HG03064 (cell line): ENCODE results near the gene MOXD1.

Experiments
- ATAC-seq: cut with Tn5 transposase; IDR thresholded peaks from one replicate; pipeline ENCODE4 v1.9.1; 2021; ENCODE audit warnings: low read depth; ENCODE audit not compliant: unreplicated experiment

Gene MOXD1

GRCh38 chr6:132400883-132401617 is at the start of gene MOXD1:
TSS of gene MOXD1 (minus strand) at chr6:132401475. CDS start at chr6:132401426, 49 bp downstream.
- peak; percentile 52 for ATAC-seq

GRCh38 chr6:132446855-132447241 is 45.6 kb upstream of the MOXD1 start:
- ATAC-seq, result no peak

GRCh38 chr6:132446141-132446854 is 45.0 kb upstream of the MOXD1 start:
- no peak for ATAC-seq

DNA sequence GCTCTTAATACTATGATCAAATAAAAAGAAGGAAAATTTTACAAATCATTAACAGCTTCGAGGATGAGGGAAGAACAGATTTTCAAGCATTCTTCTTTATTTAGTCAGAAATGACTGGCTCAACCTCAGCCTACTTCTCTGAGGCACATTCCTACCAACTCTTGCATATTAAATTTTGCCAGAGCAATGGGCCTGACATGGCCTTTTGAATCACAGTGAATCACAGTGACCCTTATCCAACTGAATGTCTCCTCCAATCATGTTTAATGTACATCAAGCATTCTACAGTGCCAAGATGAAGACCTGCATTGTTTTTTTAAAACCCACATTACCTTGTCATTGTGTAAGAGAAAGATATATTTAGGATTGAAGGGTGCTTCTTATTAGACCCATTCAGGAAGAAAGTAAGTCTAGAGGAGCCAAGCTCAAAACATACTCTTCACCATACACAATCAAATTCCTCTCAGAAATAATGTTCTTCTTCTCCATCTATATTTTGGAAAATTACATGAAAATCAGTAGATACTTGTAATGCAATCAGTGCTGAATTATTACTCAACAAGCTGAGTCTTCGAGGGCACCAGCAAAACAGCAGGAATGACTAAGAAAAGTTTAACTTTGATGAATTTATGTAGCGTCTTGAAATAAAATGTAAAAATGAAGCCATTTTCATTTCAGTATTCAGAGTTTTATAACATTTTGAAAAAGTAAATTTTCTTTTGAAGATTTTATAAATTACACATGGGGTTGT is 44.1 kb upstream of the MOXD1 start:
- no peak for ATAC-seq

GRCh38 chr6:132443206-132443605 is 41.9 kb upstream of the MOXD1 start:
- ATAC-seq, result no peak

DNA sequence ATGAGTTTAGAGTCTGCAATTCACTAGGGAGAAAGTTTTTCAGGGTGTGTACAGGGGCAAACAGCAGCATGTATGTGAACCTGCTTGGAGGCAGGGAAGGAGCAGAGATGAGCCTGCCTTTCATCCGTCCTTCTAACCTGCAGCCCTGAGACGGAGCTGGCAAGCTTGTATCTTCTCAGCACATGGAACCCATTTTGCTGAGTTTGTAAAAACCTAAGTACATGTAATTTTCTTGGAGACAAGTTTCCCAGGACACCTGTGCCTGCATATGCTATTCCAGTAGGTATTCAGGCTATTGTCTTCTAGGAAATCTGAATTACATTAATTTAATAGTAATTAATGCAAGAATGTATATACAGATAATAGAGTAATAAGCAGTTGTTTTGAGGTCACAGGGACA is 28.8 kb upstream of the MOXD1 start:
- no peak for ATAC-seq

GRCh38 chr6:132425176-132425575 is 23.9 kb upstream of the MOXD1 start:
- ATAC-seq, result no peak

DNA sequence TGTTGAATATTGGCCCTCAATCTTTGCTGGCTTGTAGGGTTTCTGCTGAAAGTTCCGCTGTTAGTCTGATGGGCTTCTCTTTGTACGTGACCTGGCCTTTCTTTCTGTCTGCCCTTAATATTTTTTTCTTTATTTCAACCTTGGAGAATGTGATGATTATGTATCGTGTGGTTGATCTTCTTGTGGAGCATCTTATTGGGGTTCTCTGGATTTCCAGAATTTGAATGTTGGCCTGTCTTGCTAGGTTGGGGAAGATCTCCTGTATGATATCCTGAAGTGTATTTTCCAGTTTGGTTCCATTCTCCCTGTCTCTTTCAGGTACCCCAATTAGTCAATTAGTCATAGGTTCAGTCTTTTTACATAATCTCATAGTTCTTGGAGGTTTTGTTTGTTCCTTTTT is 22.6 kb upstream of the MOXD1 start:
- no peak for ATAC-seq

DNA sequence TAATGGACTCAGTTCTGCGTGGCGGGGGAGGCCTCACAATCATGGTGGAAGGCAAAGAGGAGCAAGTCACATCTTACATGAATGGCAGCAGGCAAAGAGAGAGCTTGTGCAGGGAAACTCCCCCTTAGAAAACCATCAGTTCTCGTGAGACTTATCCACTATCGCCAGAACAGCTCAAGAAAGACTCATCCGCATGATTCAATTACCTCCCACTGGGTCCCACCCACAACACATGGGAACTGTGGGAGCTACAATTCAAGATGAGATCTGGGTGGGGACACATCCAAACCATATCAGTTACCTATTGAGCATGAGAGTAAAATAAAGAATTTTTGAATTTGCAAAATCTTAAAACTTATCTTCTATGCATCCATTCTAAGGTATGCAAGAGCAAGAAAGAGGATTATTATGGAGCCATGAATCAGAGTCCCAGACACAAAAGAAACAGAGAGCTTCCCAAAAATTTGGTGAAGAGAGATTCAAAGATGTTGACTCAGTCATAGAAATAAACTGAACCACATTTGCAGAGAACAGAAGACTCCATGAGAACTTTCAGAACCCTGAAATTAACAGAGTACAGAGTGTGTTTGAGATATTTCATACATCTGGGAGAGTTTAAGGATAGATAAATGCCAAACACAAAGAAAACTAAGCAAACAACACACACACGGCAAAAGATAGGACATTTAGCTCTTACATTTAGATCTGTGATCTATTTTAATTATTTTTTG is 17.1 kb upstream of the MOXD1 start:
- ATAC-seq, result no peak

GRCh38 chr6:132414761-132415160 is 13.5 kb upstream of the MOXD1 start:
- ATAC-seq, result no peak

DNA sequence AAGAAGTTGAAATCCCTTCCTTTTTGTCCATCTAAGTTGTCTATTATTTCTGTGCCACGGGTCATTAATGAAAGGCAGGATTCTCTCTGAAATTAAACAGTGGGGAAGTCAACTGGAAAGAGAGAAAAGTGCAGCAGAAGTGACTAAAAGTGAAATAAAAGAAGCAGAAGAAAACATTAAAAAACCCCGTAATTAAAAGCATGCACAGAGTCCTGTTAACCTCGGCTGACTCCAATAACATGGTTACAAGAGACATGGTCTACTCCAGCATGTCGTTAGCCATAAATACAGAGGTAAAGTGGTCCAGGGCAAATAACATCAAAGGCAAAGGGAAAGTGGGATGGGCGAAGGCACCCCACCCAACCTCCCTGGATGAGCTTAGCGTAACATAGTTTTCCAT is 13.0 kb upstream of the MOXD1 start:
- no peak for ATAC-seq

DNA sequence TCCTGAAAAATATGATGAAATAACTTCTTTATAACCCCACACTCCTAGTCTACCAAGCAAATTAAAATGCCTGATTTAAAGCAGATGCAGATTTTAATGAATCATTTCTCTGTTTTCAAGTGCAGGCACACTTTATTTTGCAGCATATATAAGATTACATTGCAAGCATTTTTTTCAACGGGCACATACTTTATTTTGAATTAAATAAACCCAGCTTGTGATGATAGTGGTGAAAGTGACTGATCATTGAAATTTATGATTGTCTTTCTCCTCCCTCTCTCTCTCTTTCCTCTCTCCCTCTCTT is 12.2 kb upstream of the MOXD1 start:
- no peak for ATAC-seq

DNA sequence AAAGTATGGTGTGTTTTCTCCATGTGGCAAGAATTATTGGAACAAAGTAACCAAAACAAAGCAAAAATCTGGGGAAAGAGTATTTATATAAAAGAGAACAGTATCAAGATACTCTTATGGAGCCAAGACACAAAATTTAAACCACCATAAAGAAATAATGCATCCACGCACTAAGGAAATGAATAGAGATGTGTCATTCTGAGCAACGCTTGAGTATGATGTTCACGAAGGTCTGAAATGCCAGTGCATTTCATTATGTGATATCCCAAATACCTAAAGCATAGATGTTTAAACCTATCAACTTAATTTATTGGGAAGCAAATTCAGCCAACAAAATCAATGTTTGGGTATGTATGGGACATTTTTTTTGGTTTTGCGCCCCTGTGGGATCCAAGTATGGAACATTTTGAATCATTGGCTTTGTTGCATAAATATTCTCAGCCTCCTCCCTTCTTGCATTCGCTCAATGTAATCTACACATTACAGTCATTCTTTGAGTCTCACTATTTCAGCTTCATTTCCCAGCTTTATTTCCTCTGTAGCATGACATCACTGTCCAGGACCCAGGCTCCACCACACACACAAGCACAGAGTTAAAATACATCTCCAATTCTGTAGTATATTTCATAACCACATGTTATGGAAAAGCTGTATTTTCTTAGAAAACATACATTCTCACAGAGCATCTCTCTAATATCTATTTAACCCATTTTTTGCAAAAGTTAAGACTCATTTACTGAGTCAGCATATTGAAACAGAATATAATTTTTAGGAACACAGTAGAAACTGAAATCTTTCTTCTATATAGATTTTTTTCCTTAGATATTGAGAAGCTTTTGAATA is 11.6 kb upstream of the MOXD1 start:
- ATAC-seq, result no peak

DNA sequence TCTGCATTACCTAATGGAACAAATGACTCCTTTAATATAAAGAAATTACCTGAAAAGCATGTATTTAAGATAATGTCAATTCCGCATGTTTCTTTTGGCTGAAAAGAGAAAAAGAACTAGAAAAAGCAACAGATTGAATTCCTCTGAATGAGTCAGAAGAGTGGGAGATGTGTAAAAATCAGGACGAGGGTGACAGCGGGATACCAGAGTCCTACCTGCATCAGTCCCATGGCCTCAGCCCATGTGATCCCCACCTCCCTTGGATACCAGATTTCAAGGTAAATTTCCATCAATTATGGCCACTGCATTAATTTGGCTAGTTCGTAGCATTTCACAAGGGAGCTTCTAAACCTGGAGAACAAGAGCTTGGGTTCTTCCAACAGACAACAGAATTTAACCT is 10.0 kb upstream of the MOXD1 start:
- no peak for ATAC-seq

GRCh38 chr6:132410830-132411229 is 9.6 kb upstream of the MOXD1 start:
- ATAC-seq, result no peak

DNA sequence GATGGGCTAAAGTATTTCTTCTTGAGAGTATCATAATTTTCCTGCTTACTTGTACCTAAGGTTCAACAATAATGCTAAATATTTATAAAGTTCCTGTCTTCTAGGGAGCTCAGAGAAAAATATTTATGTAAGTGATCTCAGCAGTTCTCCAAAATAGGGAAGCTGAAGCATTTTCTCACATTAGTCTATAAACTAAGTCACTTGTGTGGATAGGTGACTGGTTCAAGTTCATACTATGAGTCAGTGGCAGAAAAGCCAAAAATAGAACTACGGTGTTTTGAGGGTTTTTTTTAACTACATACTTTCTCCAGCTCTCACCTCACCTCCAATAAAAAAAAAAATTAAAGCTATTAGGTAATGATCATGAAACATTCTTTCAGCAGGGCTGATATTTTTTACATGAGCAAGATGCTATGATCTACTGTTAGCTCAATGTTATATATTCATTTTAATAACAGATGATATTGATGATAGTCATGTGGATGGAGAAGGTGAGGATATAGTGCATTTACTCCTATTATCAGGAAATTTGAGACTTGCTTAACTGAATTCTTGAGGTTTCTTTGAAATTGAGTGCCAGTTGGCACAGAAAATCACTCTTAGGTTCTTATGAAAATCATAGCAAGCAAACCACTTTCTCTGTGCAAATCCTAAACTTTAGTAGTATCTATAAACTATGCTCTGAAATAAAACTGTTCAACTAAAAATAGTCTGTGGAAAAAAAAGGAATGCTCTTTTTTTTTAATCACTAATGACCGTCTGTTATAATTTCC is 4.1 kb upstream of the MOXD1 start:
- ATAC-seq, result peak; percentile 54

DNA sequence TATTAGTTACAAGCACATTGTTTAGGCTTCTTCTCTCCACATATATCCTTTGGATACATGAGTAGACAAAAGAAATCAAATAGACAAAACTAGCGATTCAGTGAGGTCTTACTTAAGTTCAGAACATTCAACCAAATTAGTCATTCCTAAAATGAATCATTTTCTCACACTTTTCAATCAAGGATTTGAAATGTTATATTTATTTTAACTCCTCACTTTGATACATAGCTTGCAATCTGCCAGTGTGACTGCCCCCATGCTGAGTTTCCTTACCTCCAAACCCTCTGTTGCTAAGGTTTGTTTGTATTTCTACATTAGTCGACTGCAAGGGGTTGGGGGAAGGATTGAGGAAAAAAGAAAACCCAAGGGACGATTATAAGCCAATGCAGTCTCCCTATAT is 3.5 kb upstream of the MOXD1 start:
- ATAC-seq, result no peak

GRCh38 chr6:132404330-132404729 is 3.1 kb upstream of the MOXD1 start:
- ATAC-seq, result no peak

DNA sequence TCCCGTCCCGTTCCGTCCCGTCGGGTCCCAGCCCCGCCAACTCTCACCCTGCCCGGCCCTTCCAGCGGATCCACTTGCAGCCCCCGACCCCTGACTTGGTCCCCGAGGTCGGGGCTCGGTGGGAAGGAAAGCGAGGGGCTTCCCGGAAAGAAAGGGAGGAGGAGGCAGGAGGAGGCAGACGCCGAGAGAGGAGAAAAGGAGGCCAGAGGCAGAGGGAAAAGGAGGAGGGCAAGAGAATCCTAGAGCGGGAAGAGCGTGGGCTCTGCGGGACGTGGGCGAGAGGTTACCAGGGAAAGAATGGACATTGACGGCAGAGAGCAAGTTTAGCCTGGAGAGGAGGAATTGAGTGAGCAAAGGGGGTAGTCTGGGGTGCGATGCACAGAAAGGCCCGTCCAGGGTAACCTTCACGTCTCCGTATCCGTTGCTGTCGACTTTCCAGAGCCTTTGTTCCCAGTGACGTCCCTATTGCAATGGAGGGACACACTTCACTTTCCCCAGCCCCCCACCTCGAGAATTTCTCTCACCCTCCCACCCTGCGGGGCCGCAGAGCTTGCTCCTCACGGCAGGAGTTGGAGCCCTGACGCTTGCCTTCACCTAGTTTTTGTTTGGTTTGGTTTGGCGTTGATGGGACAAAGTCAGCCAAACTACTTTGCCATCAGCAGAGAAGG is 477 bp upstream of the MOXD1 start:
- no peak for ATAC-seq
